Stimulated activated CD8-positive, alpha-beta memory T cell treated with anti-CD3 and anti-CD28 coated beads, Interleukin-4, amount 100 ng/mL, for 48 hours (primary cell): ENCODE results near the gene CCDC167.
"Not testable (repeated sequence)": the region's sequence is repeated elsewhere in the genome, so short reads cannot be mapped to it uniquely, and the experiment has no call there.

Experiments
- DNase-seq: peaks from one replicate; pipeline ENCODE4 v3.0.0-alpha.2; 2020

The CCDC167 gene

DNA sequence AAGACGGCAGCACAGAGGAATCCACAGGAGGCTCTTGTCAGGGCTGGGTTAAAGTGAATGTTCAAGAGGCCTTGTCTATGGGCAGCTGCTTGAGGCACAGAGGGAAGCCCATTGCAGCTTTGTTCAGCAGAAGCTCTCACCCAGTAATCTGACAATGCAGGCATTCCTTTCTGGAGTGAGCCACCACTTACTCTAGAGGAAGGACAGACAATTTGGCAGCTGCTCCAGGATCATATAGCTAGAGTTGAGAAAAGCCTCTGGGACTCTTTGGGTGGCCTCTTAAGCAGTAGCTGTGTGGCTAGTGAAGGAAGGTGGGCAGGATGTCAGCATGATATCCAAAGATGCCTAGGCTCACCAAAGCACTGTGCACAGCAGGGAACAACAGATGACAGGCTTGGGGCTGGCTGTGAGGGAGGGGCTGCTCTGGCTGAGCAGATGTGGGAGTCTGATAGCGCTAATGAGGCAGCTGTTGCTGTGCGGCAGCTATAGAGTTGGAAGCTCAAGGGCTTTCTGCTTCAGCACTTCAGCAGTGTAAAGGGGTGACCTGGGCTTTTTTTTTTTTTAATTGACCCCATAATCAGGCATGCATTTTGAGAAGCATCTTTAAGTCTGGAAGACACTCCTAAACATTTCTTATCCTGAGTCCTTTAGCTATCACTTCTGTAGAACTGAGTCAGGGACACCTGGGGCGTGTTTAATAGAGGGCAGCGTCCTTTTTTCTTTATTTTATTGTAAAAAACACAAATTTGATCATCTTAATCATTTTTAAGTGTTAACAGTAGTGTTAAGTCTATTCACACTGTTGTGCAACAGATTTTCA, 39.5 kb downstream of the CCDC167 start:
- DNase-seq: no peak

DNA sequence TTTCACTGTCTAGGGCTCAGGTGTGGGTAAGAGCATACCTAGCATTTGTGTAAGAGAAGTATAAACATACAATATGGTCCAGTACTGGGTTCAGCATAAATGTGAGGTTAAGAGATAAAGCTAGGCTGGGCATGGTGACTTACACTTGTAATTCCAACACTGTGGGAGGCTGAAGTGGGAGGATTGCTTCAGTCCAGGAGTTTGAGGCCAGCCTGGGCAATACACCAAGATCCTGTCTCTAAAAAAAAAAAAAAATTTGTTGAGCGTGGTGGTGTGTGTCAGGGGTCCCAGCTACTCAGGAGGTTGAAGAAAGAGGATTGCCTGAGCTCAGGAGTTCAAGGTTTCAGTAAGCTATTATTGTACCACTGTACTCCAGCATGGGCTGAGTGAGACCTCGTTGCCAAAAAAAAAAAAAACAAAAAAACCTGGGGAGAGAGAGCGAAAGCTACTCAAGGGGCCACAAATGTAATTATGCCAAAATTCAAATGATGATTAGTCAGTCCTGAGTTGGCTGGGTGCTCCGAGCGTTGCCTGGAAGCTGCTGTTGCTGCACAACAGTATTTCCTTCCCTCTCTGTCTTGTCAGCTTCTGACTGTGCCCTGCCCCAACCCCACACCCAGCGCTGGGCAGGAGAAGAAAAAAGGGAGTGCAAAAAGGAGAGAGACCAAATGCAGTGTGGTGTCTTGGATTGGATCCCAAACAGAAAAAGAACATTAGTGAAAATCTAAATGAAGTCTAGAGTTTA, 42.7 kb downstream of the CCDC167 start:
- DNase-seq: no peak

DNA sequence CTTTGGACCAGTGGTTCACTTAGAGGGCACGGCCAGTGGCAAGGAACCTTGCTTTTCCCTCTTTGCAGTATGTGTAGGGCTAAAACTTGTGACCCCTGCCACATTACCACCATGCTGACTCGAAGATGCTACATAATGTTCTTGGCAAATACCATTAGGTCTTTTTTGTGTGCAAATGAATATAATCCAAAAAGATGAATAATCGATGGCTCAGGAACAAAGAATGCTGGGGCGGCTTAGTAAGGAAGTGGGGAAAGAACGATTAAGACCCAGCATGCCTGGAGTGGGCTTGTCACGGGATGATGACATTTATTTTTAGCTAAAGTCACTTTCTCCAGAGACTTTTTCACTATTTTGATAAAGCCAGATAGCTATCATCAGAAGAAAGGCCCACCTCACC, 43.6 kb downstream of the CCDC167 start:
- no peak for DNase-seq

DNA sequence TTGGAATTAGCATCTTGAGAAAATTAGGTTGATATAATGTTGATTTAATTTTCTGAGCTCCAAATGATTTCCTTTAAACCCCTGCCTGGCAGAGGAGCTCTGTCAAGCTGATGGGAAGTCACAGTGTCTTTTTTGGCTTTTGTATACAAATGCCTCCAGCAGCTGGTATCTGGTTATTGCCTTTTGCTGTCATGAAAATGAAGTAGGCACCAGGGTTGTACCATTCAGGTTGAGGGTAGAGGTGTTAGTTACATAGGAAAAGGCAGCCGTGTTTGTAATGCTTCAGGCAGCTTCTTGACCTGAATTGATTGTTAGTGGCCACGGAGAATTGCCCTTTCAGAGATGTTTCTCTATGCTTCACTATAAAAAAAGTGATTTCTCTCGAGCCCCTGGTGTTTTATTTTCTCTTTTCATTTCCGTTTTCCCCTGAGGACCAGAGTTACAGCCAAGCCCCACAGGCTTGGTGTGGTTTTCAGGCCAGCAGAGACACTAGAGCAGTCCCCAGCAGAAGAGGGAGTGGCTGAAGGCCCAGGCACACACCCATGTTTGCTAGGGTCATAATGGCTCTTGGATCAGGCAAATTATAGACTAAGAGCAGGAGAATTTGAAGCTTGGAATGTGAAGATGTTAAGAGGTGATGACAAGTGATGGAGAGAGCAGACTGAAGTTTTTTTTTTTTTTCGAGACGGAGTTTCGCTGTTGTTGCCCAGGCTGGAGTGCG, 45.1 kb downstream of the CCDC167 start:
- DNase-seq: no peak

DNA sequence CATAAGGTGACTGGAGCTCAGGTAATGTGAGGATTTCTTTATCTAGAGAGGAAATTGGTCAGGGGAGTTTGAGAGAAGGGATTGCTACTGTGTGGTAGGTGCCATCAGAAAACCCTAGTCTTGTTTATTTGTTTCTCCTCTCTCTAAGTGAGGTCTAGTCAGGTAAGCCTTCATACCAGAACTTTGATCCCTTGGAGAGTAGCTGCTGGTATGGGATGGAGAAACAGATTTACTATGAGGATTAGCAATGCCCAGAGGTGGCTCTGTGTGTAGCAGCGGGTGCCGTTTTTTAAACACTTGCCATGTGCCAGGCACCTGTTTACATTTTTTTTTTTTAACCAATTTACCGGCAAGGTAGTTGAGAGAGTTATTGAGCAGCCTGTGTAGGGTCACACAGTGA, 47.2 kb downstream of the CCDC167 start:
- DNase-seq: no peak

DNA sequence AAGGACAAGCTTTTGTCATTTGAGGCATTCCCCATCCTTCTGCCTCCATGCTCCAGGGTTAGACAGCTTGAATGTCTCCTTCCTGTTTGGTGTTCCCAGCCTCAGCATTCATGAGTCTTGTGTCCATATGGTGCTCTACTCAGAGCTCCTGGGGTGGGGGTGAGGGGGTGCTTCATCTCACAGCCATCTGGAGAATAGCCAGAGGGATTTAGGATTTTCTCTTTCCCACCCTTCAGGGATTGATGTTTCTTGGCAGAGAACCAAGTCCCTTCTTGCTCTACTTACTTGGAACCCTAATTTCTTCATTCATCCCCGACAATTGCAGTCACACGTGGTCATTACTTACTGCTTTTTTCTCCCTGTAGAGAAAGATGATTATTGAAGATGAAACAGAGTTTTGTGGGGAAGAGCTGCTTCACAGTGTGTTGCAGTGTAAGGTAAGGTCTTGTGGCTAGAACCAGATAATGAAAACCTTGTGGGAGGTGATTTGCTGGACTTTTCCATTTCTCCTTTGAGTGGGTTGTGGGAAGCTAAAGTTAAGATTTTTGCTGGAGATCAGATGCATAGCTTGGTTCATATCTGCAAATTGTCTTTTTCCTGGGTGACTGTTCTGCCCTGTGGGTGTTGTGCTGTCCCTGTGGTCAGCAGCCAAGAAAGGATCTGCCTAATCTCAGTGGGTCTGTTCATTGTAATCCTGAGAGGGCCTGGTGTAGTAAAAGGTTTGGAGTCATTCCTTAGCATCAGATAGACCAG, 48.1 kb downstream of the CCDC167 start:
- DNase-seq: no peak

DNA sequence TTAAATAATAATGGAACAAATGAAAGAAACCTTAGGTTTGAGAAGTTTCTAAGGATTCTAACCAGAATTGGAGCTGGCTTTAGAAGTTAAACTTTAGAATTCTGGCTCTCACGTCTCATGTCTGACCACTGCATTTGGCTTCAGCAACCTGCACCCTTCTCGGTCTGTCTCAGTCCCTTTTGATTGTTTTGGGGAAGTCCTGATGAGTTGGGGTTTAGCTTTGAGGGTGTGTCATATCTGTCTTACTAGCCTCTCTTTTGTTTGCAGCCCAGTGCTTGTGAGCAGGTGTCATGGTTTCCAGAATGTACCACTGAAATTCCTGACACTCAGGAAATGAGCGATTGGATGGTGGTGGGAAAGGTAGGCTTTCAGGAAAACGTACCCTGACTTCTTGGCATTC, 49.7 kb downstream of the CCDC167 start:
- DNase-seq: no peak

DNA sequence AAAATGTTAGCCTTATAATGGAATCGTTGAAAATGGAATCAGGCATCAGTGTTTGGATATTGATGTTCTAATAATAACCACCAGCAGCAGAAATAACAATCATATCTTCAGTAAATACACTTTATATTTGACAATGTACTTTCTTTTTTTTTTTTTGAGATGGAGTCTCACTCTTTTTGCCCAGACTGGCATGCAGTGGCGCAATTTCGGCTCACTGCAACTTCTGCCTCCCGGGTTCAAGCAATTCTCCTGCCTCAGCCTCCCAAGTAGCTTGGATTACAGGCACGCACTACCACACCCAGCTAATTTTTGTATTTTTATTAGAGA, 56.5 kb downstream of the CCDC167 start:
- not testable (repeated sequence) for DNase-seq

DNA sequence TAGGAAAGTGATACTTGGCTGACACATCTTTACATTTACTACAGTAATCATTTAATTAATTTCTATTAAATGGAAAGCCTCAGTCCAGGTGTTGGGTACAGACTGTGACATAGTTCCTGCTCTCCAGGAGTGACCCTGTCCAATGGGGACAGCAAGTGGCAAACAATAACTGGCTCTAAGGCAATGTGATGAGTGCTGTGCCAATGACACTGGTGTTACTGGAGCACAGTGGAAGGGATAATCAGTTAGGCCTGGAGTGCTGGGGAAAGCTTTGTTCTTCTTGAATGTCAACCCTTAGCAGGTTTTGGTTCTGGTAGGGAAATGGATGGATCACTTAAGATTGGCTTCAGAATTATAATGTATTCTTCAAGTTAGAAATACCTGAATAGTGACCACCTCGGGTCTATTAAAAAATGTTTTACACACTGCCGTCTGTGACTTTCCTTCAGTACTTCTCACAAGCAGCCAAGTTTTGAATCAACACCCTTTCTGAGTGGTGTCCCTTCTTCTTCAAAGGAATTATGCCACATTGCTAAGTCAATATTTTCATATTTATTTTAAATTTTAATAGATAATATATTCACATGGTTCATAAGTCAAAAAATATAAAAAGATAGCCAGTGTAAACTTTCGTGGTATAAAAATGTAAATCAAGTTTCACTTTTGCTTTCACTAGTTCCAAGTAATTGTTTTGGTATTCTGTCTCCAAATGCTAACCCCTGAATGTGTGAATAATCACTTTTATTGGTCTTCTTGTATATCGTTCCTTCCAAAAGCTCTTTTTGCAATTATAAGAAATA, 57.1 kb downstream of the CCDC167 start:
- DNase-seq: no peak

DNA sequence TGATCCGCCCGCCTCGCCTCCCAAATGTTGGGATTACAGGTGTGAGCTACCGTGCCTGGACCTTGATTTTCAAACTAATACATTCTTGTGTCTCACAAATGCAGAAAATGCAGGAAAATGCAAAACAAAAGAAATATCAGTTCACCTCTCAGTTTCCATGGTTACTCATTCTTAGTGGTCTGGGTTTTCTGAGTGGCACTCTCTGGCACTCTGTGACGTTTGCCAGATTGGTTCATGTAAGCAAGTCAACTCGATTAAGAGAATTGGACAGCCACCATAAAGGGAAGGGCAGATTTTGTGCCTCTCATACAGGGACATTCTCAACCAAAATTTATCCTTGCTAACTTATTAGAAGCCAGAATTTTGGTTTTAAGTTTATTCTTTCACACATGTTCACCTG, 58.0 kb downstream of the CCDC167 start:
- DNase-seq: no peak

DNA sequence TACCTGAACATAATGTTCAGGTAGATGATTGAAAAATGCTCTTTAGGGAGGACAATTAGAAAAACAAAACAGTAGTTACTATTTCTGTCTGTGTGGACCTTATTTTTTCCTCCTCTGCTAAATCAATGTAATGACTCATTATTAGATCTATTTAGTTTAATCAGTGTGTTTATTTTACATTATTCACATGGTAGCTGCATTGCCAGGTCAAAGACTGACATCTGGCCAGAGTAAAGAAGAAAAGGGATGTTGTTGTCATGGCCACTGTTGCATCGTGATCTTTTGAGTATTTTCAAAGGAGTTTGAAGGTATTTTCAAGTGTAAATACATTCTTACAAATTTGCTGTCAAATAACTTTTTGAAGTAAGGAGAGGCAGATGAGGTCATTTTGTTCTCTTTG, 60.8 kb downstream of the CCDC167 start:
- no peak for DNase-seq

DNA sequence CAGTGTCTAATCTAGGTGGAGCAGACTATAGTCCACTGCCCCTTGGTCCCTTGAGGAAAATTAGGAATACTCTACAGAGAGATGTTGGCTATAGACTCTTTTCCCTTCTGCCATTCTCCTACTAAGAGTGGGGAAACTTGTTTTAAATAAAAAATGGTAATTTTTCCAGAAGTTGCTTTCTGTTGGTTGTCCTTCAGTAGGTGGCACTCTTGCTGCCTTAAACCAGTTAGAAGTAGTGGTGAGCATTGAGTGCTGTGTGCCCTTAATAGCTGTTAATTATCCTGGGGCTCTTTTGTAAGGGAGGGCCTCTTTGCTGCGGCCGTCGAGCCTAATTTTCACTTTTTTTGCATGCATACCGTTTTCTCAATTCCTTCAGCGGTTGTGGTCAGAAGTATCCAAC, 63.9 kb downstream of the CCDC167 start:
- DNase-seq: no peak

DNA sequence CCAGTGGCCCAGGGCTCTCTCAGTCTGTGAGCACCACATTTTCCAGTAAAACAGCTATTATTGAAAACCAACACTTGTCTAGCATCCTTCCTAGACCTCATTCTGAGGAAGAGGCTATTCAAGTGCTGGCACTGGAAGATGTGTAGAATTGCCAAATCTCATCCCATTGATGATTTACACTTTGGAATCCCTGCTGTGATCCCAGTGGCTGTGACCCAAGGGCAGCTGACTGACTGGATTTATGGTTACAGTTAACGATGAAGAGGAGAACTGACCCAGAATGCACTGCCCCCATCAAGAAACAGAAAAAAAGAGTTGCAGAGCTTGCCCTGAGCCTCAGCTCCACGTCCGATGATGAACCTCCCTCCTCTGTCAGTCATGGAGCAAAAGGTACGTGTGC, 64.3 kb downstream of the CCDC167 start:
- DNase-seq: no peak

DNA sequence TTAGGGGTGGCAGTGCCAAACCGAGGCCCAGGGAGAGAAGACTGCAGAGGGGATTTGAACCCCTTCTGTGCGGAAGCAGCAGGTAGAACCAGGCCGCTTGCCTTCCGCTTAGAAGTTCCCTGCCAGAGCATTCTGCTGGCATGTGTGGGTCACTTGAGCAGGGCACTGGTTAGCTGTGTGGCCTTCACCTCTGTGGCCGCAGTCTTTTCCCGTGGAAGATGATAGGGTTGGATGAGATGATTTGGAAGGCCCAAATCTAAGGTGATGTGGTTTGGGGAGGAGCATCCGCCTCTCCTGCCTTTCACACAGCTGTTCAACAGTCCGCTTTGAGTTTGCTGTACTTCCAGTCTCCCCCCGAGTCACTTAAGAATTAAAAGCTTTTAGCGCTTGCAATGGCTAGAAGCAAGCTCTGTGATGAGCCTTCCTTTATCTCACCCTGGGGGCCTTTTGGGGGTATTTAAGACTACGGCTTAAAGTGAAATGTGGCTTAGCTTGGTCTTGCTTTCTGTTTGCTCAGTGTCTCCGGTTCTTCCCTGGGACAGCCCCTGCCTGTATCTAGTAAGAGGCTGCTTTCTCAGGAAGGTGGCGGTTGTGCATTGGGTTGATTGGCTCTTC, 65.9 kb downstream of the CCDC167 start:
- peak; percentile 58 for DNase-seq
